Left renal pelvis (tissue), 4 donors: ENCODE measurements around the gene SIPA1L3. TPM values are rescaled to one million over a fixed set of nuclear protein-coding genes. Genes with fewer than 3 reads are reported as not detected.

Experiments
- DNase-seq, 4 donors: peaks; one replicate each; pipeline ENCODE4 v3.0.0-alpha.2; 2013; ENCODE audit warnings: low read depth in 4 of 4, low spot score in 3 of 4
- polyA plus RNA-seq, 4 donors: library from polyadenylated mRNA; unstranded; fragments of 120-200 nt; gene quantifications; one replicate each; pipeline ENCODE4 v1.2.1, GENCODE V29; 2013; ENCODE audit not compliant: insufficient read length in 4 of 4

SIPA1L3 gene
- polyA plus RNA-seq, 4 donors, result 12.7 to 24.7 (median 21.9) TPM

DNA sequence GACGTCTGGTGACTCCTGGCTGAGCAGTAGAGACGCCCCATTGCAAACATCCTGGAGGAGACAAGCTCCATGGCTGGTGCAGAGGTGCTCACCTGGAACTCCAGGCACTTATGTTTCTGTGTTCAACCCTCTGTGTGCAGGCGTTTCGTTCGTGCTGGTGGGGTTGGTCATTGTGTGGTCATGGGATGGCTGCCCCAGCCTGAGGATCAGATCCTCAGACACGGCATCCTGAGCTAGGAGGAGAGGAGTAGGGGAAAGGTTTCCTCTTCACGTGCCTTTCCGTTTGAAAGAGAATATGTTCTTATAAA, 87.8 kb downstream of the SIPA1L3 start:
- DNase-seq, result no peak

DNA sequence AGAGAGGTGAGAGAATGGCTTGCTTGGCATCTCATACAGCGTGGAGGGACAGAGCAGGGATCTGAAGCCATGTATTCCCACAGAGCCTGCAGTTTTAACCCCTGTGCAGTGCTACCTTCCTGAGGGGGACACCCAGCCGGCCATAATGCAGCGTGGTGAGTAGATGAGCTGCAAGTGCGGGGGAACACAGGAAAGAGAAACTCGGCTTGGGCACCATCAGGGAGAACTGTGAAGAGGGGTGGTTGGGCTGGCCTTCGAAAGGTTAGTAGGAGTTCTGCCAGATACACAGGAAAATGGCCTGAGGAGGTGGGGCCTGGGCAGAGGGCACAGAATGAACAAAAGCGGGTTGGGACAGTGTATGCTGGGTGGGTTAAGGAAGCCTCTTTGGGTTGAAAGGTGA, 88.3 kb downstream of the SIPA1L3 start:
- DNase-seq, result no peak

DNA sequence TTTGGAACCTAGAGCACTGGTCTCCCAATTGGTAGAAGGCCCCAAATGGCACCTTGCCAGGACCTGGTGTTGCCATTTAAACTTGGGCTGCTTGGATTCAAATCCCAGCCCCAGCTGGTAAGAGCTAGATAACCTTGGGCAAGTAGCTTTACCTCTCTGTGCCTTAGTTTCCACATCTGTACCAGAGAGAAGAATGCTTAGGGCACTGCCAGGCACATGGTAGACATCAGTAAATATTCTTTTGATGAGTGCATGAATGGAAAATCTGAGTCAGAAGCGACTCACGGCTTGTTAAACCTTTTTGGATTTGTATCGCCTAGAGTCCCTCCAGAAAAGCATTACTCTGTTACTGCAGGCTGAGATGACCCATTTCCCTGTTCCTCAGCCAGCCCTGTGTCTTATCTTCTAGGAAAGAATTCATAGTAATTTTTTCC, 90.9 kb downstream of the SIPA1L3 start:
- no peak for DNase-seq

DNA sequence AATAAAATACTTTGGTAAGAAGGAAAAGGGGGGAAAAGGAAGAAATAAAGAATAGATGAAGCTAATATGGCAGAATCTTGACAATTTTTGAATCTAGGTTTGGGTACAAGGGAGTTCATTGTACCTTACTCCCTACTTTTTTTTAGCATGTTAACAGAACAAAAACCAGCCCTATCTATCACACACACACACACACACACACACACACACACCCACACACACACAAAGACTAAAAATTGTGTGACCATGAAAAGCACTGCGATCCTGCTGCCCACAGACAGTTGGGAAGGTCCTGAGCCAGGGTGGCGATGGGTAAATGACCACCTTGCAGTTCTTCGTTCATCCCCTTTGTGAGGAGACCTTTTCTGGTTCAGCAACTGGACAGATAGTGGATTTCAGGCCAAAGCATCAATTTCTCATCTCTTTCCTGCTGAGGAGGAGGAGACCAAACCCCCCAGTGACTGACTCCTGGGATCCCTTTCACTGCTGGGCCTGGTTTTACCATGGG, 91.8 kb downstream of the SIPA1L3 start:
- no peak for DNase-seq

DNA sequence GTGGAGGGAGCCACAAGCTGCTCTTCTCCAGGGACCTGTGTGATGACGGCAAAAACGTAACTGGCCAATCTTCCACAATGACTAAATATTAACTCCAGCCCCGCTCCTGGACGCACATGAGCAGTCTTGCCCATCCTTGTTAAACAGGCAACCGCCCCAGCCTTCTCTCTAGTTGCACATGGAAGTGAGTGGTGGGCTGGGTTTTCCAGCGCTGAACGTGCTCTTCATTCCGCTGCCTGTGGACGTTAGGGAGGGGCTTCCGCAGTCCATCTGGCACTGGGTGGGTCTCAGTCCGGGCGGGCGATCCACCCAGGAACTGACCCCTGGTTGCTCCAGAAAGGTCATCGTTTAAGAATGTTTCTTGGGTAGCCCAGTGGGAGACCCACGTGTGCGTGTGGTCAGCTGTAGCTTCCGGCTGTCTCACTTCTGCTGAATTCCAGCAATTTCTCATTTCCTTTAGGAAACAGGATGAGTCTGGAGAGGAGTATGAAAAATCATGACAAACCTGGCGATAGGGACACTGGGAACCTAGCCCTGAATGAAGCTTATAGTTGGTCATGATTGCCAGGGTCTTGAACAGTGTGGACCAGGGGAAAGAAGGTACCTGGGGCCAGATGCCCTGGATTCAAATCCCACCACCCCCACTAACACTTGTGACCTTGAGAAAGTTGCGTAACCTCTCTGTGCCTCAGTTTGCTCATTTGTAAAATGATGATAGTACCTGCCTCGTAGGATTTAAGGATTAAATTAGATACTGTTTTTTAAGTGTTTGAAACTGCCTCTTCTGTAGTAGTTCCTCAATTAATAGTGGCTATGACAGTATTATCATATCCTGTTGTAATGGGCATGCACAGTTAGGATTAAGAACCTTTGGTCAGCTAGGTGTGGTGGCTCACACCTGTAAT, 92.6 kb downstream of the SIPA1L3 start:
- DNase-seq, result peak in 3 of 4 donors; percentile 31 to 52 (median 48)

DNA sequence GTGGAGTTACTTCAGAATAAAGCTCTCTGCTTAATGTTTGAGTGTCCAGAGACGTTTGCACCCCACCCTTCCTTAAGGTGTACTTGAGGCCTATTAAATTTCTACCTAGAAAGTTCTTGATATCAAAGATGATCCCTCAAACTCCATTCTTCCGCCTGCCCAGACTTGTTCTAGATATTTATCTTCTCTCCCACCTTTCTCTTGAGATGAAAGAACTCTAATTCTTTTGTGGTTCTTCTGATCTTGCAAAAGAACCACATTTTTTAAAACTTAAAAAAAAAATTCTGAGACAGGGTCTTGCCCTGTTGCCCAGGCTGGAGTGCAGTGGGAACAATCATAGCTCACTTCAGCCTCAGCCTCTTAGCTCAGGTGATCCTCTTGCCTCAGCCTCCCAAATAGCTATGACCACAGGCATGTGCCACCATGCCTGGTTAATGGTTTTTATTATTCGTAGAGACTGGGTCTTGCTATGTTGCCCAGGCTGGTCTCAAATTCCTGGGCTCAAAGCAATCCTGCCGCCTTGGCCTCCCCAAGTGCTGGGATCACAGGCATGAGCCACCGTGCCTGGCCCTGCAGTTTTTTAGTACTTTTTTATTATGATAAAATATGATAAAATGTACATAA, 94.3 kb downstream of the SIPA1L3 start:
- DNase-seq, result no peak

DNA sequence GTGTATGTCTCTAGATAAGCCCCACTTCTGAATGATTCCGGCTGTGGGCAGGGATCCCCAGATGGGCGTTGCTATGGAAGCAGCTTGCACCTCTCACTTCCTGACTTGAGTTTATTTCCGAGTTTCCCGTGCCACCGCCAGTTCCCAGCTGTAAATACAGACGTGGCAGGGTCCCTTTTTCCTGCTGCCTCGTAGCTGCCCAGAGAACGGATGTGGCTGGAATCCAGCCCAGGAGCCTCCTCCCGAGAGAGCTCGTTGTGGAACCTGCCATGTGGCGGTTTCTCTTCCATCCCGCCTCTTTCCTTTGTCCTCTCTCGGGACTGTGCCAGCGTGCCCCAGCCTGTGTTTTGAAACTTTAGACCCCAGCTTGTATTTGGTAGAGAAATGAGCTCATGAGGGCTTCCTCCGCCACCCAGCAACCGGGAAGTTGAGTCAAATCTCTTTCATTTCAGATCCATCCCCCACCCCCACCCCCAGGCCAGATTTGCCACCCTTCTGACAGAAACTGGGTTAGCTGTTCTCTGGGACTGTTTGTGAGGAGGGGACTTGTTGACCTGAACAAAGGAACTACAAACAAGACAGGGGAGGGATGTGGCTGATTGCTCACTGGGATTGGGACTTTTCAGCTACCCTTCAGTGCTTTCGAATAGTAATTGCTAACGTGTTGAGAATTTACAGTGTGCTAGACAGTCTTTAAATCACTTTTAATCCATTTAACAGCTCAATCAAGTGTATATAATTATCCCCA, 96.6 kb downstream of the SIPA1L3 start:
- DNase-seq, result peak; percentile 41 to 62 (median 57)

DNA sequence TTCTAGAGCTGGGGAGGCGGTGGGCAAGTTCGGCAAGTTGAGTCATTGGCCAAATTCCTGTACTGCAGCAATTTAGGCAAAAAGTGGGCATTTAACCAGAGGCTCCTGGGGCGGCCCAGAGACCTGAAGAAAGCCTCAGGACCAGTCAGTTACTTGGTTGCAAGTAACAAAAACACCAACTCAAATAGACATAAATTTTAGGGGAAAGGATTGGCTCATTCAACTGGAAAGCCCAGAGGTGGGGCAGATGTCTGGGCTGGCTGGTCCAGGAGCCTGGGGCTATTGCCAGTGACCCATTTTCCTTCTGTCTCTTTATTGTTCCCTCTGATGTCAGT, 97.1 kb downstream of the SIPA1L3 start:
- DNase-seq, result no peak

DNA sequence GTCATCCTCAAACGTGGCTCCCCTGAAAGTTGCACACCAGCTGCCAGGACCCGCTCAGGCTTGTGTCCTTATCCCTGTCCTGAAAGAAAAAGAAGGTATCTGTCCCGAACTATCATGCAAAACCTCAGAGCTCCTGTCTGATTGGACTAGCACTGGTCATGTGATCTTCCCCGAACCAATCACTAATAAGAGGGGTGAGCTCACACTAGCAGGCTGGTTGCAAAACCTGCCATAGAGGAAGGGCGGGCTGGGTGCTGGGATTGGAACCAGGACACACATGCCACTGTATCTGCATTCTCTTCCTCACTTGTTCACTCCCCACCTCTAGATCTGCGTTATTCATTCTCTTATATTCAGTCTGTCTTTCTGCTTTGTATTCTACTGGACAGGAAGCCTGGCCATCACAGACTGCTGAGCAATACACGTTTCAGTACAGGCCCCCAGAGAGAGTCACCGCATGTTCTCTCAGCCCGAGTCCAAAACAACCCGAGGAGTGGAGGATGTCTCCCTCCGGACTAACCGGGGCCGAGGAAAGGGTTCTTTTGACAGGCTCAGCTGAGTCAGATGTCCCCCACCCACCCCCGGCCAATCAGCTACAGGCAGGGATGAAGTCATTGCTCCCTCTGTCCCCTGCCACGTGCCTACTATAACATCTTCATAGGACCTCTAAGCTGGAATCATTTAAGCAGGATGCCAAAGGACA, 97.7 kb downstream of the SIPA1L3 start:
- DNase-seq, result peak; percentile 78 to 93 (median 85)

DNA sequence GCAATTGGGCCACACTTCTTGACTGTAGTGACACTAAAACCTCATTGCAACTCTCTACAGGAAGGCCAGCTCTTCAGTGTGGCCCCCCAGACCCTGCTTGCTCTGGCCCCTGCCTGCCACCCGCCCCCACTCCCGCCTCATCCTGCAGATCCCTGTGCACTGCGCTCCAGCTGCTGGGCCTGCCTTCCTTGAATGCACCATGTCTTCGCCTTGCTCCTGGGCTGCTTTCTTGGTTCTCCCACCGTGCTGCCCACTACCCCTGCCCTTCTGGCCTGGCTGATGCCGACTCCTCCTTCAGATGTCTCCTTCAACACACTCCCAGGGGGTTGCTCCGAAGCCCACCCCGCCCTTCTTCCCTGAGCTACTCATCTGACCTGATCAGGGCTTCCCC, 98.2 kb downstream of the SIPA1L3 start:
- DNase-seq, result no peak

DNA sequence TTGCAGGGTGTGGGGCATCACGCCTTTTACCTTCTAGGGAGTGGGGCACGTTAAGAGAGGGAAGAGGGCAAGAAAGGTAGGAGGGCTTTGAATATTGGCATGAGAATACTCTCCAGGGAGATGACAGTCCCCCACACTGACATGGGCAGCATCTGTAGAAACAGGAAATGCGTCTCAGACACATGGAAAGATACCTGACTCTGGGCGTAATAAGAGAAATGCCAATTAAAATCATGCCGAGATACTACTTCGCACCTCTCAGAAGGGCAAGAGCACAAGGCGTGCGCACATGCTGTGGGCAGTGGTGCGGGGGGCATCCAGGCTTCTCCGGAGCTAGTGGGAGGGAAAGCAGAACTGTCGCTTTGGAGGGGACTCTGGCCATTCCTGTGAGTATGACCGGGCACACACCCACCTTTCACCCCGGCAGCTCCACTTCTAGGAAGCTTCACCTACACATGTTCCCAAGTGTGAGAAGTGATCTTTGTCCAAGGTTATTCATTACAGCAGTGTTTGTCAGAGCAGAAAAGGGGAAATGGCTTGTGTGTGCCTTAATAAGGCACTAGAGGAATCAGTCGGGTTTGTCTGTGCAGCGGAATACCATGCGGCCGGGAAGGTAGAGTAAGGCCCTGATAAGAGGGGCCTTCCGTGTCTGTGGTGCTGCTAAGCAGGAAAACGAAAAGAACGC, 99.5 kb downstream of the SIPA1L3 start:
- DNase-seq, result no peak

DNA sequence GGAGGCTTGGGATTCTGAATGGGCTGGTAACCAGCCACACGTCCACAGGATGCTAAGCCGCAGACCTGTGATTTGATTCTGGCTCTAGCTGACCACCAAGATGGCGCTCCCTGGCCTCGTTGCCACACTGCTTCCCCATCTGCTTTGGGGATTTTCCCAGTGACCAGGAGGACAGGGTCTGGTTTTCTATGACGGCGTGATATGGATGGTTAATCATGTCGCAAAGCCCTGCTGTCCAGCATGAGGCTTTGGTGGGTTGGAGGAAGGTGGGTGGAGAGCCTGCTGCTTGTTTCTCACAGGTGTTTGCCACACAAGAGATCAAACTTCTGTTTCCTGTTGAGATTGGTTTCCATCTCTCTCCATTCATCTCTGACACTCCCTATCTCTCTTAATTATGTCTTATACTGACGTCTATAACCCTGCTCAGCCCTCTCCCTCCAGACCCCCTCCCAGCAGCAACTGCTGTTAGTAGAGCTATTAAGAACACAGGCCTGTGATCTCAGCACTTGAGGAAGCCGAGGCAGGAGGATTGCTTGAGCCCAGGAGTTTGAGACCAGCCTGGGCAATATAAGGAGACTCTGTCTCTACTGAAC, 102.7 kb downstream of the SIPA1L3 start:
- no peak for DNase-seq

DNA sequence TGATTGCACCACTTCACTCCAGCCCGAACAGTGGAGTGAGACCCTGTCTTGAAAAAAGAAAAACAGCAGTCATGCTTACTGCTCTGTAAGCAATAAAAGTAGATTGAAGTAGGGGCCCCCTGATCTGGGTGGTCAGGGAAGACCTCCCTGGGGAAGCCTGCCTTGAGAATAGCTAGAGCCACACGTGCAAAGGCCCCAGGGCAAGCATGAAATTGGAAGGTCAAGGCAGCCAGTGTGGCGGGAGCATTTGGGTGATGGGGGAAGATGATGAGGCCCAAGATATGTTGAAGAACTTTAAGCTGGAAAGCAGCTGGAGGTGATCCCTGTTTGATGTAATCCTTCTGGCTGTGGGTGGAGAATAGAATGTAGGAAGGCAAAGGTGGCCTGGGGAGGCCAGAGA, 104.4 kb downstream of the SIPA1L3 start:
- no peak for DNase-seq

DNA sequence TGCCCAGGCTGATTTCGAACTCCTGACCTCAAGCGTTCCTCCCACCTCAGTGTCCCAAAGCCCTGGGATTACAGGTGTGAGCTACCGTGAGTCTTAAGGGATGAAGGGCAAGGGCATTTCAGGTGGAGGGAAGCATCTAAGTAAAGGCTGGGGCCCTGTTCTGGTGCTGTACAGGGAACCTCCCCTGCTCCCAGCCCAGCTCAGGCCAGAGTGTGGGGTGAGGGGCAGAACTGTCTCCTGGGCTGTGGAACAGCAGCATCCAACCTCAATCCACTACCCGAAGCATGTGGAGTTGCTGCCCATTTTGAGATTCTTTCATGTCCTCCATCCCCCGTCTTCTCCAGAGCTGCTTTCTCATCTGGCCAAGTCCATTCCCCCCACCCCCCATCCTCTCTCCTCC, 105.3 kb downstream of the SIPA1L3 start:
- no peak for DNase-seq

DNA sequence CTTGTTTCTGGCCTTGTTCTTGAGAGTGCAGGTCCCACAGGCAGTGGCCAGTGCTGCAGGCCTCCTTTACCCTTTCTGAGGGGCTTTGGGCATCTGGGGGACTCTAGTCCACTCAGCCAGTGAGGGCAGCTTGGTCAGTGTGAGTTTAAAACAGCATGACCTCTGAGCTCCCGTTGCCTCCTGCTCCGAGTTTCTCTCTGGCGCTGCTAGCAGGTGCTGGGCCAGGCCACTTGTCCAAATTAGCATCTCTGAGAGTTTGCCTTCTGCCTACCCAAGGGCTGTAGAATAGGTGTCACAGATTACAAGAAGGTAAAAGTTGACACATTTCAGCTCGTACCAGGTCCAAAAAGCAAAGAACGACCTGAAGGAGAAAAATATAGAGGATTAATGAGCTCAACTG, 105.9 kb downstream of the SIPA1L3 start:
- DNase-seq, result no peak

DNA sequence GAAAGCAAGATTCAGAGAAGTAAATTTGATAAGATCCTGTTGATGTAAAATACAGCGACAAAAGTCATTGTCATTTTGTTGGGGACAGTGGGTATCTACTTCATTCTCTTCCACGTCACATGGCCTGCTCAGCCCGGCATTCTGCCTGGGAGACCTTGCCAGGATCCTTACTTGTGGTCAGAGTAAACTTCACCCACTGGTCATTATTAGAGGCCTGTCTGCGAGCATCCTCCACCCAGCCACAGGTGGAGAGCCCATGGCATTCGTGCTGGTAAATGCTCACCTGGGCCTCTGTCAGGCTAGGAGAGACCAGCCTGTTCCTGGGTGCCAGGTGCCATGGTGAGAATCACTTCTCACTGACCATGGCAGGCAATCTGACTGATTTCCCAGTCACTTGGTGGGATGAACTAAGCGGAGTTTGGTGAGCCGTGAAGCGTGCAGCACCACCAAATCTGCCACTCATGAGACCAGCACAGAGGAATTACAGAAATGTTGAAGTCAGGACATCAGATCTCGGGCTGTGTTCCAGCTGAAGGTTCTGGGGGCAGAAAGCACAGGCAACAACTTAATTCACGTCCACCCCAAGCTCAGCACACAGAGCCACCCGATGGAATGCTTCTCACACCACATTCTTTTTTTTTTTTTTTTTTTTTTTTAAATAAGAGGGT, 107.0 kb downstream of the SIPA1L3 start:
- no peak for DNase-seq

DNA sequence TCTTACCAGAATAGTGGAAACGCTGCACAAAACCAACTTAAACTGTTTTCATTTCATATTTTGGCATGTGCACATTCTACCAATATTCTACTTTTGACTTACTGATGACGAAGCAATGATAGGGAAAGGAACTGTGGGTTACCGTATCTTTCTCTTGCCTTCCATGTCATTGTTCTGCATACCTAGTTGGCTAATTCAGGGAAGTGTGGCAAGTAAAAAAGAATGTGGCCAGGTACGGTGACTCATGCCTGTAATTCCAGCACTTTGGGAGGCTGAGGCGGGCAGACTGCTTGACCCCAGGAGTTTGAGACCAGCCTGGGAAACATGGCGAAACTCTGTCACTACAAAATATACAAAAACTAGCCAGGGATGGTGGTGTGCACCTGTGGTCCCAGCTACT, 108.2 kb downstream of the SIPA1L3 start:
- DNase-seq, result no peak

DNA sequence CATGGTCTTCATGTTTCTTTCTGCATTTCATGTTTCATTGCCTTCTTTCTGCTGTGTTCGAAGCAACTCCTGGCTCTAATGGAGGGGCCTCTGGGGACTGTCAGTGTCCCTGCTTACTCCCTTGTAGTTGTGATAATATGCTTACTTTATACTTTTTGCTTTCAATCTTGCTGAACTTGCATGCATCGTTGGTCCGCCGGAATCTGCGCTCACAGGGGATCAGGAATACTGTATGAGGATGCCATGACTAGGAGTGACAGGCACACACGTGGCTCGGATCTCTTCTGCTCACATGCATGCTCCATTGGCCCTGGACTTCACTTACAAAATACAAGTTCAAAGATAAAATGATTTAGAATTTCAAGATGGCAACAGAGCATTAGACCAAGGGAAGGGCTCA, 108.8 kb downstream of the SIPA1L3 start:
- DNase-seq, result peak in 1 of 4 donors; percentile 51

DNA sequence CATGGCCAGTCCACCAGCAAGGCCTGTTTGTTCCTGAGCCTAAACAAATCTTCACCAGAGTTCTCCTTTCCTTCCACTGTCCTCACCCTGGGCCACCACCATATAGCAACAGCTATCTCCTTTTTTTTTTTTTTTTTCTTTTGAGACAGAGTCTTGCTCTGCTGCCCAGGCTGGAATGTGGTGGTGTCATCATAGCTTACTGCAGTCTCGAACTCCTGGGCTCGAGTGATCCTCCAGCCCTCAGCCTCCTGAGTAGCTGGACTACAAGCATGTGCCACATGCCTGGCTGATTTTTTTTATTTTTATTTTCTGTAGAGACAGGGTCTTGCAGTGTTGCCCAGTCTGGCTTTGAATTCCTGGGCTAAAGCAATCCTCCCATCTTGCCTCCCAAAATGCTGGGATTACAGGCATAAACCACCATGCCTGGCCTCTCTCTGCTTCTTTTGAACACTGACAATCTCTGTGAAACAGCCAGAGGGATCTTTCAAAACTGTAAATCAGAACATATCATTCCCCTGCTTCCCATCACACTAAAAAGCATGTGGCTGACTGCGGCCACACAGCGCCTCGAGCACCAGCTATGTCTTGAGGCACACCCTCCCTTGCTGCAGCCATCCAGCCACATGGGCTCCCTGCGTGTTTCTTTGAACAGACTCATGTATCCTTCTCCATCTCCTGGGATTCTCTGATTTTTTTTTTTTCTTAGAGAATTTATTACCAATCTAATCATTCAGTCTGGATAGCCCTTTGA, 110.6 kb downstream of the SIPA1L3 start:
- DNase-seq, result no peak
